Bronchial epithelial cell (primary cell): ENCODE results near the gene ERG28. TPM values are rescaled to one million over a fixed set of nuclear protein-coding genes. Genes with fewer than 3 reads are reported as not detected.
"Not testable (repeated sequence)": the region's sequence is repeated elsewhere in the genome, so short reads cannot be mapped to it uniquely, and the experiment has no call there.

Source experiments
- DNase-seq: peaks from one replicate; pipeline ENCODE4 v3.0.0-alpha.2; 2010; ENCODE audit warnings: low read depth
- FAIRE-seq: peaks from 2 replicates; lab custom pipeline; 2011; peaks lifted over from hg19 to GRCh38; lab: Jason Lieb, UNC
- H3K27me3 ChIP-seq: 2 replicates; pipeline ENCODE4 v1.5.1; 2011; ENCODE audit warnings: low read length; ENCODE audit not compliant: control insufficient read depth, insufficient read depth
- H3K36me3 ChIP-seq: 2 replicates; pipeline ENCODE4 v1.5.1; 2011; ENCODE audit warnings: low read length; ENCODE audit not compliant: control insufficient read depth, insufficient read depth
- H3K4me3 ChIP-seq: 2 replicates; pipeline ENCODE4 v1.5.1; 2011; ENCODE audit warnings: mild to moderate bottlenecking, low read depth, low read length, control low read depth
- total RNA-seq: library from RNA; depleted of rRNA; stranded (reverse); fragments of >200 nt; gene quantifications from 2 replicates; pipeline ENCODE4 v1.2.1, GENCODE V29; 2014
- TF ChIP-seq, protein P1 (sequence below): IDR thresholded peaks from 2 replicates; pipeline ENCODE4 v1.5.1; 2011; ENCODE audit warnings: mild to moderate bottlenecking, moderate library complexity, low read length, control low read depth, inconsistent platforms; ENCODE audit not compliant: insufficient read depth, severe bottlenecking

ERG28 gene
- total RNA-seq, 1 donor from 2014 or later: 4.2 TPM

GRCh38 chr14:75702122-75702521 is 41.4 kb upstream of the ERG28 start:
- H3K4me3 ChIP-seq: no peak overlapping the region
- FAIRE-seq (peak; percentile 13), DNase-seq (no peak)
- TF ChIP-seq, protein P1, sequence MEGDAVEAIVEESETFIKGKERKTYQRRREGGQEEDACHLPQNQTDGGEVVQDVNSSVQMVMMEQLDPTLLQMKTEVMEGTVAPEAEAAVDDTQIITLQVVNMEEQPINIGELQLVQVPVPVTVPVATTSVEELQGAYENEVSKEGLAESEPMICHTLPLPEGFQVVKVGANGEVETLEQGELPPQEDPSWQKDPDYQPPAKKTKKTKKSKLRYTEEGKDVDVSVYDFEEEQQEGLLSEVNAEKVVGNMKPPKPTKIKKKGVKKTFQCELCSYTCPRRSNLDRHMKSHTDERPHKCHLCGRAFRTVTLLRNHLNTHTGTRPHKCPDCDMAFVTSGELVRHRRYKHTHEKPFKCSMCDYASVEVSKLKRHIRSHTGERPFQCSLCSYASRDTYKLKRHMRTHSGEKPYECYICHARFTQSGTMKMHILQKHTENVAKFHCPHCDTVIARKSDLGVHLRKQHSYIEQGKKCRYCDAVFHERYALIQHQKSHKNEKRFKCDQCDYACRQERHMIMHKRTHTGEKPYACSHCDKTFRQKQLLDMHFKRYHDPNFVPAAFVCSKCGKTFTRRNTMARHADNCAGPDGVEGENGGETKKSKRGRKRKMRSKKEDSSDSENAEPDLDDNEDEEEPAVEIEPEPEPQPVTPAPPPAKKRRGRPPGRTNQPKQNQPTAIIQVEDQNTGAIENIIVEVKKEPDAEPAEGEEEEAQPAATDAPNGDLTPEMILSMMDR: no peak
- H3K27me3 ChIP-seq: no peaks in the 10 kb centered on the region
- H3K36me3 ChIP-seq: peaks cover 3% of the 10 kb centered on the region

GRCh38 chr14:75700295-75700694 is 39.6 kb upstream of the ERG28 start:
- peaks cover 3% of the 10 kb centered on the region for H3K36me3 ChIP-seq
- TF ChIP-seq, protein P1: no peak
- H3K4me3 ChIP-seq: no peak overlapping the region
- no peaks in the 10 kb centered on the region for H3K27me3 ChIP-seq
- FAIRE-seq: no peak
- DNase-seq: no peak

- TF ChIP-seq, protein P1: no peak
- H3K36me3 ChIP-seq: peaks cover 3% of the 10 kb centered on the region
- H3K4me3 ChIP-seq: no peak overlapping the region
- DNase-seq (no peak), FAIRE-seq (no peak)
- H3K27me3 ChIP-seq: no peaks in the 10 kb centered on the region
Measured at GRCh38 chr14:75699331-75699730, 38.7 kb upstream of the ERG28 start.

DNA sequence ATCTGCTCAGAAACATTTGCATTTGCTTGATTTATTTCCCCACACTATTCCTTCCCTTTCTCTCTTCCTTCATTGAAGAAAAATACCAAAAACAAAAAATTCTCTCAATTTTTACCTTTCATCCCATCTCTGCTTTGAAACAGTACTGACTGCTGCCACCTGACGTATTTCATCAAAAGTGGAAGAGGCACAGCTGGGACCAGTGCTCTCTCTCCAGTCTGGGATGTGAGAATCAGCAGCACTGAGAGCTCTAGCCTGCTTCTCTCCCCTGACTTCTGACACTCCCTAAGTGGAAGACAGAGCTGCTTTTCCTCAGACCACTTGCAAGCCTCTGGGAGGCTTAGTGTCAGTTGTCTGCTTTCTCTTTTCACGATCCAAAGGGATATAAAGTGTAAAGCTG is 37.2 kb upstream of the ERG28 start:
- Histone ChIP-seq H3K27me3 (no peaks in the 10 kb centered on the region), H3K4me3 (no peak overlapping the region), H3K36me3 (peaks cover 3% of the 10 kb centered on the region)
- TF ChIP-seq, protein P1: no peak
- FAIRE-seq: peak; percentile 32
- DNase-seq: no peak

GRCh38 chr14:75697386-75697785 is 36.7 kb upstream of the ERG28 start:
- TF ChIP-seq, protein P1: no peak
- FAIRE-seq (peak; percentile 70), DNase-seq (no peak)
- H3K4me3 ChIP-seq: no peak overlapping the region
- H3K27me3 ChIP-seq: no peaks in the 10 kb centered on the region
- peaks cover 3% of the 10 kb centered on the region for H3K36me3 ChIP-seq

DNA sequence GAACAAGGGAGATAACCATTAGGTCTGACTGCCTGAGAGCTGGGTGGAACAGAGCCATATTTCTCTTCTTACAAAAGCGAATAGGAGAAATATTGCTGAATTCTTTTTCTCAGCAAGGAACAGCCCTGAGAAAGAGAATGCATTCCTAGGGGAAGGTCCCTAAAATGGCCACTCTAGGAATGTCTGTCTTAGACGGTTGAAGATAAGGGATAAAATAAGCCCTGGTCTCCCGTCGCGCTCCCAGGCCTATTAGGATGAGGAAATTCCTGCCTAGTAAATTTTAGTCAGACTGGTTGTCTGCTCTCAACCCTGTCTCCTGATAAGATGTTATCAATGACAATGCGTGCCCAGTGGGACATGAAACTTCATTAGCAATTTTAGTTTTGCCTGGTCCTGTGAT is 34.3 kb upstream of the ERG28 start:
- not testable (repeated sequence) for DNase-seq, H3K36me3 ChIP-seq, H3K4me3 ChIP-seq, H3K27me3 ChIP-seq, FAIRE-seq
